Measurements from ENCODE around the gene PISD.

PISD gene

DNA sequence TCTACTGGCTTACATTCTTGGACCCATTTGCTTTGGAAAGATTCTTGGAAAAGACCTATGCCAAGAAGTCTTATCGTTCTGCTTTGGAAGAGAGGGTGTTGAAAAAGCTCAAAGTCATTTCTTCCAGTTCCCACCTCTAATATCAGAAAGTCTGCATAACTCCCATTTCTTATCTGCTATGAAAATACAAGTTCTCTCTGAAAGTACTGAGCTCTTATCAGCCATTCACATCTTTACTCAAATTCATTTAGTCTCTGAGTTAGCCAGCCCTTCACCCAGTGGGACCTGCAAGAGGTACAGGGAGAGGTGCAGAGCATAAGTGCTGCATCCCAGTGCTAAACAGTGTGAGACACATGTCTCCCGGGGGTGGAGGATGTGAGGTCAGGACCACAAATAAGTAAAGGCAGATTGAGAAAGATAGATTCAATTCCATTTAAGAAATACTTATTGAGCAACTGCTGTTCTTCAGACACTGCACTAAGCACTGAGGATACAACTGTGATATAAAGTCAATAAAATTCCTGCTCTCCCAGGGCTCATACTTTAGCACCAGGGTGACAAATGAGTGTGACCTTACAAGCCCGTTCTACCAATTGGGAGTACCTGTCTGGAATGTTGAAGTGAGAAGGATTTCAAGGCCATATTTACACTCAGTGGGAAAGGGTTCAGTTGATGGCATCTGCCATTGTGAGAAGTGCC, 76.7 kb downstream of the PISD start:
- TF ChIP-seq FOXA1 (IDR thresholded peaks at IDR 0.05), result no peak
- no peak for TF ChIP-seq ARNT (IDR thresholded peaks at IDR 0.05)
- no peak for TF ChIP-seq SUZ12 (IDR thresholded peaks at IDR 0.05)
- no peak for TF ChIP-seq SP1 (IDR thresholded peaks at IDR 0.05)
- no peak for TF ChIP-seq BHLHE40 (IDR thresholded peaks at IDR 0.05; ENCODE audit: borderline replicate concordance)
- TF ChIP-seq FOXK2 (IDR thresholded peaks at IDR 0.05), result no peak
- TF ChIP-seq CTBP1 (IDR thresholded peaks at IDR 0.05; ENCODE audit: borderline replicate concordance), result no peak
- no peak for TF ChIP-seq FOXM1 (IDR thresholded peaks at IDR 0.05; ENCODE audit: borderline replicate concordance)
- no peak for TF ChIP-seq TARDBP (IDR thresholded peaks at IDR 0.05)
- TF ChIP-seq ZNF384 (IDR thresholded peaks at IDR 0.05), result no peak
- no peak for TF ChIP-seq LEF1 (IDR thresholded peaks at IDR 0.05; ENCODE audit: borderline replicate concordance)
- no peak for TF ChIP-seq L3MBTL2 (conservative IDR thresholded peaks at IDR 0.05)
- TF ChIP-seq ELF4 (IDR thresholded peaks at IDR 0.05), result no peak
- ChIA-PET CTCF (interaction anchor here (1.5 kb wide), 1 partner anchor 134 kb away, joined by 3 read pairs; no protein-coding TSS in a partner anchor), POLR2A (no interaction called here)
- no peak for DNase-seq (ENCODE audit: extremely low spot score)

DNA sequence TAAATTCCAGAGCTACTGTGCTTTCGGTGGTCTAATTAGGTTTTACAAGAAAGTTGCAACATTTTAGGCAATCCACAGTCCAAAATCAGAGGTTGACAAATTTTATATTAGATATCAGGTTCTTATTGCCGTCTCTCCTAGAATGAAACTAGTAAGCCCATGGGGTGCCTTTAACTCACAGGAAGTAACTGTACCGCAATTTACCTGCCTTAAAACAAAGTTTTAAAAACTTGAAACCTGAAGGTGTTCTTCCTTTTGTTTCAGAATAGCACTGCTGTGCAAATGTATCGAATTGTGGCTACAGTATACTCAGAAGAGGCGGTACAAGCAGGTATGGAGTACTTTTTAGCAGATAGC, 77.2 kb downstream of the PISD start:
- ChIA-PET POLR2A (no interaction called here), CTCF (no interaction called here)
- TF ChIP-seq ZNF384 (IDR thresholded peaks at IDR 0.05) (no peak), FOXA1 (IDR thresholded peaks at IDR 0.05) (no peak), BHLHE40 (IDR thresholded peaks at IDR 0.05; ENCODE audit: borderline replicate concordance) (no peak), LEF1 (IDR thresholded peaks at IDR 0.05; ENCODE audit: borderline replicate concordance) (no peak), FOXK2 (IDR thresholded peaks at IDR 0.05) (no peak), TARDBP (IDR thresholded peaks at IDR 0.05) (no peak), FOXM1 (IDR thresholded peaks at IDR 0.05; ENCODE audit: borderline replicate concordance) (no peak), L3MBTL2 (conservative IDR thresholded peaks at IDR 0.05) (no peak)
- no peak for DNase-seq (ENCODE audit: extremely low spot score)

DNA sequence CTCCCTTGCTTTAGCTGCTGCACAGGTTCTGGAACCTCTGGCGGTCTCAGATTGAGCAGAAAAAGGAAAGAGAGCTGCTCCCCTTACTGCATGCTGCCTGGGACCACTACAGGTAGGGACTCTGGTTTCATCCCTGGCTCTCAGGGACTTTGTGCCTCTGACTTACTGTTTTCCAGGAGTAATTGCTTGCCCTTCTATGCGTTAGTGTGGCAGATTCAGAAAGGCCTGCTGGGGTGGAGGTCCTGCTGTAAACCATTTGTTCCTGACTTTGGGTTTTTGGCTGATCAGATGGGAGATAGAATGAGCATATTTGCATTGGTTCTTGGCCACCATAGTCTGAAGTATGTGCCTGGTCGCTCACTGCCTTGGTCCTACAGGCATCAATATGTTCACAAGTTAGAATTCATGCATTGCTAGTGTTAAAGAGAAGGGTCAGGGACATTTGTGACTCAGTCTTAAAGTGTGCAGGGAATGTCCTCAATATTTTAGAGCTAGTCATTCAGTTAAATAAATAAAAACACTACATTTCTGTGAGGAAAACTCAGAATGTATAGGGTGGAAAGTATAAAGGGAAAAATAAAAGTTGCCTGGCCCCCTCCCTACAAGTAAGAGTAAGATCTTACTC, 78.0 kb downstream of the PISD start:
- TF ChIP-seq, protein P1, sequence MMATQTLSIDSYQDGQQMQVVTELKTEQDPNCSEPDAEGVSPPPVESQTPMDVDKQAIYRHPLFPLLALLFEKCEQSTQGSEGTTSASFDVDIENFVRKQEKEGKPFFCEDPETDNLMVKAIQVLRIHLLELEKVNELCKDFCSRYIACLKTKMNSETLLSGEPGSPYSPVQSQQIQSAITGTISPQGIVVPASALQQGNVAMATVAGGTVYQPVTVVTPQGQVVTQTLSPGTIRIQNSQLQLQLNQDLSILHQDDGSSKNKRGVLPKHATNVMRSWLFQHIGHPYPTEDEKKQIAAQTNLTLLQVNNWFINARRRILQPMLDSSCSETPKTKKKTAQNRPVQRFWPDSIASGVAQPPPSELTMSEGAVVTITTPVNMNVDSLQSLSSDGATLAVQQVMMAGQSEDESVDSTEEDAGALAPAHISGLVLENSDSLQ (IDR thresholded peaks at IDR 0.05), result no peak
- no peak for TF ChIP-seq FOXA1 (IDR thresholded peaks at IDR 0.05)
- no peak for TF ChIP-seq ARNT (IDR thresholded peaks at IDR 0.05)
- no peak for TF ChIP-seq NFRKB (IDR thresholded peaks at IDR 0.05)
- TF ChIP-seq FOXM1 (IDR thresholded peaks at IDR 0.05; ENCODE audit: borderline replicate concordance), result no peak
- TF ChIP-seq ELF4 (IDR thresholded peaks at IDR 0.05), result no peak
- TF ChIP-seq LEF1 (IDR thresholded peaks at IDR 0.05; ENCODE audit: borderline replicate concordance), result no peak
- no peak for TF ChIP-seq BHLHE40 (IDR thresholded peaks at IDR 0.05; ENCODE audit: borderline replicate concordance)
- ChIA-PET CTCF (no interaction called here), POLR2A (no interaction called here)
- no peak for DNase-seq (ENCODE audit: extremely low spot score)

DNA sequence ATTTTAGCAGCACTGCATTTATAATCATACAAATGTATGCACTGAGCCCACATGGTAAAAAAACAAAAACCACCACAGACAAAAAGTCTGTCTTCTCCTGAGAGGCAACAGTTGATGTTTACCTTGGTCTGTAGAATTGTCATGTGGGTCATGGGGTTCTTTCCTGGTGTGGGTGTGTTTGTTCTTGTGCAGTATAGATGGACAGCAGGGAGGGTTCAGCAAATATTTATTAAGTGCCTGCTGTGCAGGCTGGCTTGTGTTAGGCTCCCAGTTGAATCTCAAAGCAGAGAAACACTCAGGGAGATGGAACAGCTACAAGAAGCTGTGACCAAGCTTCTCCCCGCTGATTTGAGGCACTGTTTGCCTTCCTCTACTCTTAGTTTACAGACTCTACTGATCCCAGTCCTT, 82.2 kb downstream of the PISD start:
- no peak for TF ChIP-seq L3MBTL2 (conservative IDR thresholded peaks at IDR 0.05)
- TF ChIP-seq CTBP1 (IDR thresholded peaks at IDR 0.05; ENCODE audit: borderline replicate concordance), result no peak
- no peak for TF ChIP-seq ARNT (IDR thresholded peaks at IDR 0.05)
- no peak for TF ChIP-seq SUZ12 (IDR thresholded peaks at IDR 0.05)
- TF ChIP-seq, protein P1 (IDR thresholded peaks at IDR 0.05), result no peak
- no peak for TF ChIP-seq FOXK2 (IDR thresholded peaks at IDR 0.05)
- no peak for TF ChIP-seq ELF4 (IDR thresholded peaks at IDR 0.05)
- no peak for TF ChIP-seq ZNF384 (IDR thresholded peaks at IDR 0.05)
- TF ChIP-seq FOXA1 (IDR thresholded peaks at IDR 0.05), result no peak
- no peak for TF ChIP-seq TARDBP (IDR thresholded peaks at IDR 0.05)
- TF ChIP-seq SP1 (IDR thresholded peaks at IDR 0.05), result no peak
- ChIA-PET CTCF (no interaction called here), POLR2A (no interaction called here)
- no peak for DNase-seq (ENCODE audit: extremely low spot score)

DNA sequence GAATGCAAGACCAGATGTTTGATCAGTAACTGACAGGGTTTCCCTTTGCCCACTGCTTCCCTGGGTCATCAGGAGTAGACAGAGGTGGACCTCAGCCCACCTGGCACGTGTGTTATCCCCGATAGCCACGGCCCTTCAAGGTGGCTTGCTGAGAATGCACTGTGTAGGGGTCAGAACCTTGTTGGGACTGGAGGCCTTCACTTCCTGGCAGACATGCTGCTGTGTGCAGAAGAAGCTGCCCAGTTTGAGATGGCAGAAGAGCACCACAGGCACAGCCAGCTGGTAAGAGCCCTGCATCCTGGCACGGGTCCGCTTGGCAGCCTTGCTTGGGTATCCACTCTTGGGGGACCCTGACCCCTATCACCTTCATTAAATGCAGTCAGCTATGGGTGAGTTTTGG, 83.8 kb downstream of the PISD start:
- DNase-seq (ENCODE audit: extremely low spot score), result no peak
- ChIA-PET CTCF (no interaction called here), POLR2A (no interaction called here)
- TF ChIP-seq FOXM1 (IDR thresholded peaks at IDR 0.05; ENCODE audit: borderline replicate concordance) (no peak), BHLHE40 (IDR thresholded peaks at IDR 0.05; ENCODE audit: borderline replicate concordance) (no peak), SUZ12 (IDR thresholded peaks at IDR 0.05) (no peak), FOXK2 (IDR thresholded peaks at IDR 0.05) (no peak), HDGF (IDR thresholded peaks at IDR 0.05; ENCODE audit: borderline replicate concordance) (no peak), ELF4 (IDR thresholded peaks at IDR 0.05) (no peak), FOXA1 (IDR thresholded peaks at IDR 0.05) (no peak), NFRKB (IDR thresholded peaks at IDR 0.05) (no peak), ZNF384 (IDR thresholded peaks at IDR 0.05) (no peak), SP1 (IDR thresholded peaks at IDR 0.05) (no peak), TARDBP (IDR thresholded peaks at IDR 0.05) (no peak), LEF1 (IDR thresholded peaks at IDR 0.05; ENCODE audit: borderline replicate concordance) (no peak), CTBP1 (IDR thresholded peaks at IDR 0.05; ENCODE audit: borderline replicate concordance) (no peak), ARNT (IDR thresholded peaks at IDR 0.05) (no peak)
- TF ChIP-seq, protein P1 (IDR thresholded peaks at IDR 0.05), result no peak

DNA sequence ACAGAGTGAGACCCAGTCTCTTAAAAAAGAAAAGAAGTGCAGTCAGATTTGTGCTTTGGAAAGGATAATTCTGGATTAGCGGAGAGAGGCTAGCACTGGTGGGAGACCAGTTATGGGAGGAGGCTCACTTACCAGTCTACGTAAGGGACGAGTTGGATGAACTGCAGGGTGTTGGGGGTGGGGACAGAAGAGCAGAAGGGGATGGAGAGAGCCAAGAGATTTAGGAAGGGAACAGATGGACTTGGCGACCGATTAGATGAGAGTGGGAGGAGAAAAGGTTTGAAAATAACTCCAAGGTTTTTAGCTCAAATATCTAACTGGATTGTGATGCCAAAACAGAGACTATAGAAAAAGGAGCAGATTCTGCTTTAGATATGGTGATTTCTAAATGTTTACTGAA, 84.3 kb downstream of the PISD start:
- POLR2A ChIA-PET, result no interaction called here
- DNase-seq (ENCODE audit: extremely low spot score), result no peak
- TF ChIP-seq HDGF (IDR thresholded peaks at IDR 0.05; ENCODE audit: borderline replicate concordance) (no peak), NFRKB (IDR thresholded peaks at IDR 0.05) (no peak), ELF4 (IDR thresholded peaks at IDR 0.05) (no peak), ZNF384 (IDR thresholded peaks at IDR 0.05) (no peak), LEF1 (IDR thresholded peaks at IDR 0.05; ENCODE audit: borderline replicate concordance) (no peak), FOXM1 (IDR thresholded peaks at IDR 0.05; ENCODE audit: borderline replicate concordance) (no peak), CTBP1 (IDR thresholded peaks at IDR 0.05; ENCODE audit: borderline replicate concordance) (no peak)
- TF ChIP-seq, protein P1 (IDR thresholded peaks at IDR 0.05), result no peak
- CTCF ChIA-PET, result no interaction called here
